ENCODE measurements around the gene GPSM1.

GRCh38 chr9:136349546-136349945 lies 22.2 kb downstream of the GPSM1 start:
- TF ChIP-seq CTCF (IDR thresholded peaks at IDR 0.05): no peak
- TF ChIP-seq ZFX (IDR thresholded peaks at IDR 0.05; ENCODE audit: borderline replicate concordance): no peak

All from 22Rv1 (cell line).